OCI-LY1 (cell line): ENCODE data around the gene CTNNA3.

Experiments
- EZH2 ChIP-seq: fragments of 200-600 bp; sonication (generic), shearing (Covaris generic); IDR thresholded peaks from 2 replicates; pipeline ENCODE4 v1.8.0; 2017; ENCODE audit warnings: borderline replicate concordance, mixed run types, mild to moderate bottlenecking, antibody characterized with exemption, low read length, moderate library complexity, mixed read lengths
- TF ChIP-seq, protein P1 (sequence below): fragments of 200-600 bp; sonication (generic), shearing (Covaris generic); IDR thresholded peaks from 2 replicates; pipeline ENCODE4 v1.5.1; 2017; ENCODE audit warnings: mild to moderate bottlenecking, antibody characterized with exemption, low read length, moderate library complexity, mixed read lengths

- TF ChIP-seq, protein P1, sequence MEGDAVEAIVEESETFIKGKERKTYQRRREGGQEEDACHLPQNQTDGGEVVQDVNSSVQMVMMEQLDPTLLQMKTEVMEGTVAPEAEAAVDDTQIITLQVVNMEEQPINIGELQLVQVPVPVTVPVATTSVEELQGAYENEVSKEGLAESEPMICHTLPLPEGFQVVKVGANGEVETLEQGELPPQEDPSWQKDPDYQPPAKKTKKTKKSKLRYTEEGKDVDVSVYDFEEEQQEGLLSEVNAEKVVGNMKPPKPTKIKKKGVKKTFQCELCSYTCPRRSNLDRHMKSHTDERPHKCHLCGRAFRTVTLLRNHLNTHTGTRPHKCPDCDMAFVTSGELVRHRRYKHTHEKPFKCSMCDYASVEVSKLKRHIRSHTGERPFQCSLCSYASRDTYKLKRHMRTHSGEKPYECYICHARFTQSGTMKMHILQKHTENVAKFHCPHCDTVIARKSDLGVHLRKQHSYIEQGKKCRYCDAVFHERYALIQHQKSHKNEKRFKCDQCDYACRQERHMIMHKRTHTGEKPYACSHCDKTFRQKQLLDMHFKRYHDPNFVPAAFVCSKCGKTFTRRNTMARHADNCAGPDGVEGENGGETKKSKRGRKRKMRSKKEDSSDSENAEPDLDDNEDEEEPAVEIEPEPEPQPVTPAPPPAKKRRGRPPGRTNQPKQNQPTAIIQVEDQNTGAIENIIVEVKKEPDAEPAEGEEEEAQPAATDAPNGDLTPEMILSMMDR = no peak
- no peak for TF ChIP-seq EZH2
These were observed 1764.5 kb downstream of the CTNNA3 start for GRCh38 chr10:65931291-65932070.
